ENCODE results near the gene TLR9. TPM values are rescaled to one million over a fixed set of nuclear protein-coding genes. Genes with fewer than 3 reads are reported as not detected.
A peak's percentile ranks its signal among the peaks of the same experiment; 100 is the strongest.

The TLR9 gene
- total RNA-seq, 3 donors from 2014 or later: 0.29 TPM; not detected in 2

DNA sequence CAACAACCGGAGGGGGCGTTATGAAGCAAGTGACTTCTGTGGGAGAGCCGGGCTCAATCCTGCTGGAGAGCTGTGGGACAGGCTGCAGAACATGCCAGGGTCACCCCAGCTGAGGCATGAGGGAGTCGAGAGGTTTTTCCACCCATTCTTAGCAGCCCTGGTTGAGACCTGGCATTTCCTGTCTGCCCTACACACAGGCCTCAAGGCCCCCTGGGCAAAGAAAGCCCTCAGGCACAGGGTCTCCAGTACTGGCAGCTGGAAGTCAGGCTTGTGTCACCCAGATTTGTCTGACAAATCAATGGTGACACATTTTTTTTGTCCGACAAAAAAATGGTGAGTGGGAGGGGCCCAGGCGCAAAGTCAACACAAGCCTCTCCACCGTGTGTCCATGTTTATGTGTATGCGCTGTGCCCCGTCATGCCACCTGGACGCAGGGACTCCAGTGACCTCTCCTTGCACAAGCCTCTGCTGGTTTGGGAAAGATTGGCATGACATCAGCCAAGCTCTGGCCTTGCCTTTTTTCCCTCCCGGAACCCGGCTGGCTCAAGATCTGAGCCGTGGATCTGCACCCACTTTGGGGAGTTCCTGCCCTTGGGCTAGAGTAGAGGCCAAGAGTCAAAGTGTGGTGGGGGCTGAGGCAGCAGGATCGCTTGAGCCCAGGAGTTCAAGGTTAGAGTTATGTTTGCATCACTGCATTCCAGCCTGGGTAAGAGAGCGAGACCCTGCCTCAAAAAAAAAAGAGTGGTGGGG is 48.3 kb downstream of the TLR9 start:
- no peaks in the 10 kb centered on the region for H3K27me3 ChIP-seq
- H3K4me1 ChIP-seq: peaks cover 7 to 12% of the 10 kb centered on the region in 2 donors
- DNase-seq (ENCODE audit: low spot score in 2 of 2): peak; percentile 58 to 63
- no peak for TF ChIP-seq POLR2A (IDR thresholded peaks at IDR 0.05)
- TF ChIP-seq, protein P1, sequence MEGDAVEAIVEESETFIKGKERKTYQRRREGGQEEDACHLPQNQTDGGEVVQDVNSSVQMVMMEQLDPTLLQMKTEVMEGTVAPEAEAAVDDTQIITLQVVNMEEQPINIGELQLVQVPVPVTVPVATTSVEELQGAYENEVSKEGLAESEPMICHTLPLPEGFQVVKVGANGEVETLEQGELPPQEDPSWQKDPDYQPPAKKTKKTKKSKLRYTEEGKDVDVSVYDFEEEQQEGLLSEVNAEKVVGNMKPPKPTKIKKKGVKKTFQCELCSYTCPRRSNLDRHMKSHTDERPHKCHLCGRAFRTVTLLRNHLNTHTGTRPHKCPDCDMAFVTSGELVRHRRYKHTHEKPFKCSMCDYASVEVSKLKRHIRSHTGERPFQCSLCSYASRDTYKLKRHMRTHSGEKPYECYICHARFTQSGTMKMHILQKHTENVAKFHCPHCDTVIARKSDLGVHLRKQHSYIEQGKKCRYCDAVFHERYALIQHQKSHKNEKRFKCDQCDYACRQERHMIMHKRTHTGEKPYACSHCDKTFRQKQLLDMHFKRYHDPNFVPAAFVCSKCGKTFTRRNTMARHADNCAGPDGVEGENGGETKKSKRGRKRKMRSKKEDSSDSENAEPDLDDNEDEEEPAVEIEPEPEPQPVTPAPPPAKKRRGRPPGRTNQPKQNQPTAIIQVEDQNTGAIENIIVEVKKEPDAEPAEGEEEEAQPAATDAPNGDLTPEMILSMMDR (IDR thresholded peaks at IDR 0.05): no peak
- no peak for TF ChIP-seq POLR2AphosphoS5 (IDR thresholded peaks at IDR 0.05)
- H3K36me3 ChIP-seq: no peaks in the 10 kb centered on the region
- peak overlapping the region; percentile 49 to 76 for H3K27ac ChIP-seq
- no peak overlapping the region for H3K4me3 ChIP-seq
- H3K9me3 ChIP-seq: no peaks in the 10 kb centered on the region
- intact Hi-C loops (cut with DNase I; ENCODE audit: low total_unique reads): no loop called here

DNA sequence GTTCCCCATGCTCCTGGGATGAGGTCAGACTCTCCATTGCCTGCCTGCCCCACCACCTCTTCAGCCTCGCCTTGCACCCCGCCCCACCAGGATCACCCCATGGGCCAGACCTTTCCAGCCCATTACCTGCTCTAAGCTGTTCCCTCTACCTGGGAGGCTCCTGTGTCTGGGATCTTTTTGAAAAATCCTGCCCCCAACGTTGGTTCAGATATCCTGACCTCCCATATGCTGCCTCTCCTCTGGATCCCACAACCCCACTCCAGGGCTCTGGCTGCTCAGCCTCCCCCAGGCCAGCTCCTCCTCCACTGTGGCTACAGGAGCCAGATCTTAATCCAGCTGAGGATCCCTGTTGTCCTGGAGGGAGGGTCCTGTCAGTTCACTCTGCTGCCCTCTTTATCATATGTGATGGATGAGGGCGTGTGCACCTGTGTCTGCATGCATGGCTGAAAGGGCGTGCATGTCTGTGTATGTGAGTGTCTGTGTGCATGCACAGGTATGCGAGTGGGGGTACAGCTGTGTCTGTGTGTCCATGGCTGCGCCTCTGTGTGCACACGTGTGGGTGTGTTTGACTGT is 49.2 kb downstream of the TLR9 start:
- Histone ChIP-seq H3K4me3 (no peak overlapping the region), H3K27me3 (no peaks in the 10 kb centered on the region), H3K9me3 (no peaks in the 10 kb centered on the region), H3K4me1 (peaks cover 7 to 12% of the 10 kb centered on the region in 2 donors), H3K36me3 (no peaks in the 10 kb centered on the region), H3K27ac (no peak overlapping the region)
- no peak for TF ChIP-seq POLR2AphosphoS5 (IDR thresholded peaks at IDR 0.05)
- TF ChIP-seq POLR2A (IDR thresholded peaks at IDR 0.05): no peak
- TF ChIP-seq, protein P1 (IDR thresholded peaks at IDR 0.05): no peak
- DNase-seq (ENCODE audit: low spot score in 2 of 2): no peak
- intact Hi-C loops (cut with DNase I; ENCODE audit: low total_unique reads): no loop called here

DNA sequence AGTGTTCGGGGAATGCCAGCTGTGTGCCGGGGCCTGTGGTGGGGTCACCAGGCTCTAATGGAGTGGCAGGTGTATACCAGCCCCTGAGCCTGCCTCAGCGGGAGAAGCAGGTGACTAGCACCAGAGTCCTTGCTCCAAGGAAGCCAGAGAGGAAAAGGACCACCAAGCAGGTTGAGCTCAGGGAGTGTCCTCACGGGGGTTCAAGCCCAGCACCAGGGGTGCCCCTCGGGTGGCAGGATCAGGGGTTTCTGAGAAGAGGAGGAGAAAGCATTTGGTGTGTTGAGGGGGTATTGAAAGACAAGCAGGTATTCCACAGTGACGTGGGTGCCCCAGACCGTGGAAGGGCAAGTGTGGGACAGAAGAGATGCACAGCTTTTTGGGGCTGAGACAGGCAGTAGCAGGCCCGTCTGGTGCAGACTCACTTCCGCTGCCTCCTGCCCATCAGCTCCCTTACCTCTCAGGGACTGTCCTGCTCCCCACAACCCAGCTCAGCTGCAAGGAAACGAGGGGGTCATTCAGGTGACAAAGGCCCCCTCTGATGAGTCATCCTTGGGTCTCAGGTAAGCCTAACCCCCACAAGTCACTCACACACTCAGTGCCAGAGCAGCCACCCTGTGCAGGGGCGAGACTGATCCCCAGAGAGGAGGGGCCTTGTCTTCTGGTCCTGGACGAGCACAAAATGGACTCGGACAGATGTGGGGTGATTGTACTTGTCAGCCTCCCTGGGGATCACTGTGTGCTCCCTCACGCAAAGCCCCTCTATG is 49.8 kb downstream of the TLR9 start:
- intact Hi-C loops (cut with DNase I; ENCODE audit: low total_unique reads): no loop called here
- Histone ChIP-seq H3K4me1 (peaks cover 7 to 12% of the 10 kb centered on the region in 2 donors), H3K36me3 (no peaks in the 10 kb centered on the region), H3K27ac (no peak overlapping the region), H3K27me3 (no peaks in the 10 kb centered on the region), H3K9me3 (no peaks in the 10 kb centered on the region), H3K4me3 (no peak overlapping the region)
- TF ChIP-seq POLR2AphosphoS5 (IDR thresholded peaks at IDR 0.05): no peak
- TF ChIP-seq, protein P1 (IDR thresholded peaks at IDR 0.05): no peak
- no peak for TF ChIP-seq POLR2A (IDR thresholded peaks at IDR 0.05)
- no peak for DNase-seq (ENCODE audit: low spot score in 2 of 2)

DNA sequence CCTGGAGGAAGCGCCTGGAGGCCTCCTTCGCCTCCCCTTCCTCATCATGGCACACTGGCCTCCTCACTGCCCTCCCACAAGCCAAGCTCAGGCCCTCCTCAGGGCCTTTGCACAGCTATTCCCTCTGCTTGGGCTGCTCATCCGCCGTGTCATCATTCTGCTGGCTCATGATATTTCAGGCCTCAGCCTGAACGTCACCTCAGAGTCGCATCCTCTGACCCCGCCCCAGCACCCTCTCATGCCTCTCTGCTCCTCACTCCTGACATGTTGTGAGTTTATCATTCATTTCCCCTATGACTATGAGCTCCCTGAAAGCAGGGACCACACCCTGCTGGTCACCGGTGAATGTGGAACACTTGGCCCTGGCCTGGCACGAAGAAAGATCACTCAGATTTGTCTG is 50.5 kb downstream of the TLR9 start:
- no peak for DNase-seq (ENCODE audit: low spot score in 2 of 2)
- H3K27ac ChIP-seq: no peak overlapping the region
- intact Hi-C loops (cut with DNase I; ENCODE audit: low total_unique reads): no loop called here
- no peaks in the 10 kb centered on the region for H3K36me3 ChIP-seq
- no peak for TF ChIP-seq POLR2A (IDR thresholded peaks at IDR 0.05)
- TF ChIP-seq, protein P1 (IDR thresholded peaks at IDR 0.05): no peak
- peaks cover 7 to 12% of the 10 kb centered on the region in 2 donors for H3K4me1 ChIP-seq
- no peak overlapping the region for H3K4me3 ChIP-seq
- H3K9me3 ChIP-seq: no peaks in the 10 kb centered on the region
- no peaks in the 10 kb centered on the region for H3K27me3 ChIP-seq

DNA sequence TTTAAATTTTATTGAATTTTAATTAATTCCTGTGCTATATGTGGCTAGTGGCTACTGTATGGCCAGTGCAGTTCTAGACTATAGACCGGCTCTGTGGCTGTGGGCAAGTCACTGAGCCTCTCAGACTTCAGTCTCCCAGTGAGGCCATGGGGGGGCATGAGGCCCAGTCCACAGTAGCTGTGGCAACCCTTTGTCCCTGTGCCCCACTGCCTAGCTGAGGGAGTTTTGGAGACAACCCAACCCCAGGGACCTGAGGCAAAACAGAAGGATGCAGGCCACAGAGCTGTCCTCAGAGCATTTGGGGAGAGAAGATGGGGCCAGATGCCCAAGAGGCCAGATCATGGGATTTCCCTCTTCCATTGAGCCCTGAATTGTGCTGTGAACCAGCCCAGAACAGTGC is 52.3 kb downstream of the TLR9 start:
- H3K9me3 ChIP-seq: no peaks in the 10 kb centered on the region
- H3K36me3 ChIP-seq: no peaks in the 10 kb centered on the region
- no peak overlapping the region for H3K27ac ChIP-seq
- no peak overlapping the region for H3K4me3 ChIP-seq
- DNase-seq (ENCODE audit: low spot score in 2 of 2): no peak
- H3K4me1 ChIP-seq: peaks cover 7 to 12% of the 10 kb centered on the region in 2 donors
- H3K27me3 ChIP-seq: no peaks in the 10 kb centered on the region
- TF ChIP-seq, protein P1 (IDR thresholded peaks at IDR 0.05): no peak
- TF ChIP-seq POLR2AphosphoS5 (IDR thresholded peaks at IDR 0.05): no peak
- TF ChIP-seq POLR2A (IDR thresholded peaks at IDR 0.05): no peak
- intact Hi-C loops (cut with DNase I; ENCODE audit: low total_unique reads): no loop called here
